ENCODE measurements around the gene TRAF4.
"Not testable (repeated sequence)": the region's sequence is repeated elsewhere in the genome, so short reads cannot be mapped to it uniquely, and the experiment has no call there.

The TRAF4 gene

DNA sequence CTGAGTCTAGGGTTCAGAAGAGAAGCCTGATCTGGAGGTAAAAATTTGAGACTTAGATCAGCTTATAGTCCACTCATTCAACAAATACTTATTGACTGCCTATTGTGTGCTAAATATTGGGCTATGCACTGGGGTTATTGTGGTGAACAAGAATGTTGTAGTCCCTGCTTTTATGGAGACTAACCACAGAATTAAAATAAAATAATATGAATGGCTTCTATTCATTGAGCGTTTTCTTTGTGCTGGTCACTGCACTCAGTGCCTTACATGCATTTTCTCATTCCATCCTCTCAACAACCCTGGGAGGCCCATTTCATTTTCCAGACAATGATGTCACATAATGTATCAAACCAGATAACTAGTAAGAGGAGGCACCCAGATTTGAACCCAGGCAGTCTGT is 10.5 kb upstream of the TRAF4 start:
- no peak for DNase-seq

DNA sequence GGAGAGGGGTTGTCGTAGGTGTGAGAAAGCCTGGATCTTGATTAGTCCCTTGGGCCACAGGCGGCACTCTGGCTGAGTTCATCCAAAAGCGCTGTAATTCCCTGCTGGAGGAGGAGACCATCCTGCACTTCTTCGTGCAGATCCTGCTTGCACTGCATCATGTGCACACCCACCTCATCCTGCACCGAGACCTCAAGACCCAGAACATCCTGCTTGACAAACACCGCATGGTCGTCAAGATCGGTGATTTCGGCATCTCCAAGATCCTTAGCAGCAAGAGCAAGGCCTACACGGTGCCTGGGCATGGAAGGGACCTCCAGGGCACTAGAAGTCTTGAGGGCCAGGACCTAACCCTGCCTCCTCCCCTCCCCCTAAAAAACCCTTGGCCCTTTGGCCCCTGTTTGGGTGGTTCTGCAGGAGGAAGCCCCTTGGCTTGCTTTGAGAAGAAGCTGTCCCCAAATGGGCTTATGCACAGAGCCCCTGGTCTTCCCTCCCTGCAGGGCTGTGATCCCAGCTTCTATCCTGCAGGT is 9.0 kb upstream of the TRAF4 start:
- no peak for DNase-seq

DNA sequence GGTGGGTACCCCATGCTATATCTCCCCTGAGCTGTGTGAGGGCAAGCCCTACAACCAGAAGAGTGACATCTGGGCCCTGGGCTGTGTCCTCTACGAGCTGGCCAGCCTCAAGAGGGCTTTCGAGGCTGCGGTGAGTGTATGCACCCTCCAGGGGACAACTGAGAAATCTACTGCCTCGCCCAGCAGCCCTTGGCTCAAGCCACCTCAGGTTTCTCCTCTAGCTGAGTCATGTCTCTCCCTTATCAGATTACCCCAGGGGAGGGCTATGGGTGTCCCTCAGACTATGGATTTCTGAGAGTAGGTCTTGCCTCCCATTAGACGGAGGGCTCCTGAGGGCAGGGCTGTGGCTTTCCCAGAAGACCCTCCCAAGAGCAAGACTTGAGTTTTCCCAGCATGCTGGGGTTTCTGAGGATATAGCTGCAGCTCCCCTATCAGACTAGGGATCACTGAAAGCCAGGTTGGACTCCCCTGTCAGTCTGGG is 8.5 kb upstream of the TRAF4 start:
- no peak for DNase-seq

GRCh38 chr17:28735913-28736769 is 7.7 kb upstream of the TRAF4 start:
- not testable (repeated sequence) for DNase-seq

DNA sequence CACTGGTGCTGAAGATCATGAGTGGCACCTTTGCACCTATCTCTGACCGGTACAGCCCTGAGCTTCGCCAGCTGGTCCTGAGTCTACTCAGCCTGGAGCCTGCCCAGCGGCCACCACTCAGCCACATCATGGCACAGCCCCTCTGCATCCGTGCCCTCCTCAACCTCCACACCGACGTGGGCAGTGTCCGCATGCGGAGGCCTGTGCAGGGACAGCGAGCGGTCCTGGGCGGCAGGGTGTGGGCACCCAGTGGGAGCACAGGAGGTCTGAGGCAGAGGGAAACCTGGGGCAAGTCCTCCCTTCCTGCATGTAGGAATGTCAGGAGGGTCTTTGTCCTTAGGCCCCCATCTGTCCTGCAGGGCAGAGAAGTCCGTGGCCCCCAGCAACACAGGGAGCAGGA is 6.5 kb upstream of the TRAF4 start:
- no peak for DNase-seq

DNA sequence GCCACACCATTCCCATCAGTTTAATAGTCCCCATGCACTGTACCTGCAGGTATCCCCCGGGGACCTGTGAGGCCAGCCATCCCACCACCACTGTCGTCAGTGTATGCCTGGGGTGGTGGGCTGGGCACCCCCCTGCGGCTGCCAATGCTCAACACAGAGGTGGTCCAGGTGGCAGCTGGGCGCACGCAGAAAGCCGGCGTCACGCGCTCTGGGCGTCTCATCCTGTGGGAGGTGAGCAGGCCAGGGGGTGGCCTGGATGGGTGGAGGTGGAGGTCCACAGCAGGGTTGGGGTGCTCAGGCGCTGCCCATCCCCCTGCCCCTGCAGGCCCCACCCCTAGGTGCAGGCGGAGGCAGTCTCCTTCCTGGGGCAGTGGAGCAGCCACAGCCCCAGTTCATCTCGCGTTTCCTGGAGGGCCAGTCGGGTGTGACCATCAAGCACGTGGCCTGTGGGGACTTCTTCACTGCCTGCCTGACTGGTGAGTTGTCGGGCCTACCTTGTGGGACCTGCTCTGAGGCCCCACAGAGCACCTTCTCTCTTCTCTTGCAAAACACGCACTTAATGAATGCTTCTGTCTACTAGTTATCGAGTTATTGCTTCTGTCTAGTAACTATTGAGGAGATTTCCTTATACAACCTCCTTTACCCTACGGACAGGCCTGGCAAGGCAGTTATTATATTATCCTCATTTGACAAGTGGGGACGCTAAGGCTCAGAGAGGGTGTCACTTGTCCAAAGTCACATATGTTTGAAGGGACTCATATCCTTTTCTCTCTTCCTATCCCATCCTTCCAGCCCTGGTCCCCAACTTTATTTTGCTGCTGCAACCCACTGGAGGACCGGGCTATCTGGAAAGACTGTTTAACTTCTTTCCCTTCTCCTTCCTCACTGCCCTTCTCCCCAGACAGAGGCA is 5.8 kb upstream of the TRAF4 start:
- DNase-seq = no peak

DNA sequence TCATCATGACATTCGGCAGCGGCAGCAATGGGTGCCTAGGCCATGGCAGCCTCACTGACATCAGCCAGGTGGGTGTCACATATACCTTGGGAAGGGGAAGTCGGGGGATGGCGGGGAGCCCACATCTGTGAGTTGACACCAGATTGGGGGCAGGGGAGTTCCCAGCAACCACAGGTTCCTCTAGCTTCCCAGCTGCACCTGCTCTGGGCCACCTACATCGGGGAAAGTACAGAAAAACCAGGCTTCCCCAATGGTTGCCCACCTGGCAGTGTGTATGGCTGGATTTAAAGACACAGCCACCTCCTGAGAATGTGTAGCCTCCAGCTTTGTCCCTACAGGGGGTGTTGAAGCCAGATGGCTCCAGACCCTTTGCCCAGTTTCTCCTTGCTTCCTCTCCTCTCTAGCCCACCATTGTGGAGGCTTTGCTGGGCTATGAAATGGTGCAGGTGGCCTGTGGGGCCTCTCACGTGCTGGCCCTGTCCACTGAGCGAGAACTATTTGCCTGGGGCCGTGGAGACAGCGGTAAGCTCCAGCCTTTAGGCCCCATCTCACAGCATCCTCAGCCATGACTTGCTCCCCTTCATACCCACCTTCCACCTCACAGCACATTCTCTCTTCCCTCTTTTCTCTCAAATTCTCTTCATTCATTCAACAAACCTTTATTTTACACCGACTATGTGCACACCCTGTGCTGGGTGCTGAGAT is 5.0 kb upstream of the TRAF4 start:
- DNase-seq = no peak

DNA sequence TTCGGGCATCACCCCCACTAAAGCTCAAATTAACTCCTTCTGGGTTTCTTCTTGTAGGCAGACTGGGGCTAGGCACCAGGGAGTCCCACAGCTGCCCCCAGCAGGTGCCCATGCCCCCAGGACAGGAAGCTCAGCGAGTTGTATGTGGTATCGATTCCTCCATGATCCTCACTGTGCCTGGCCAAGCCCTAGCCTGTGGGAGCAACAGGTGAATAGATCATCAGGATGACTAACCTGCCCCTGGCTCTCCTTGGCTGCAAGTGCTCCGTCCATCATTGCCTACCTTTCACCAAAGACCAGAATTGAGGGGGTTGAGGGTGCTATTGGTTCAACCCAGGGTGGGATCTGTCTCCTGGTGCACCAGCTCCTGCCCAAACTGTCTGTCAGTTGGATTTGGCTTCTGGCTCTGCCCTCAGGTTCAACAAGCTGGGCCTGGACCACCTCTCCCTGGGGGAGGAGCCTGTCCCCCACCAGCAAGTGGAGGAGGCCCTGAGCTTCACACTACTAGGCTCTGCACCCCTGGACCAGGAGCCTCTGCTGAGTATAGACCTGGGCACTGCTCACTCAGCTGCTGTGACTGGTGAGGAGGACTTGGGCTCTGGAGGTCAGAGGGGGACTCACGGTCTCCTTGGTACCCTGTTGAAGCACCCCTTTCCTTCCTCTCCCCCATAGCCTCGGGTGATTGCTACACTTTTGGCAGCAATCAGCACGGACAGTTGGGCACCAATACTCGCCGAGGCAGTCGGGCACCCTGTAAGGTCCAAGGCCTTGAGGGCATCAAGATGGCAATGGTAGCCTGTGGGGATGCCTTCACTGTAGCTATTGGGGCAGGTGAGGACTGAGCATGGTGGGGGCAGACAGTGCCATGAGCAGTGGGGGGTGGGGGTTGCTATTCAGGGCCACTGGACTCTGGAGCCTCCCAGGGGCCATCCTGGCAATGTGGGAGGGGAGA is 3.1 kb upstream of the TRAF4 start:
- no peak for DNase-seq

- DNase-seq = no peak
These were observed 2.2 kb upstream of the TRAF4 start for GRCh38 chr17:28741358-28742349.

DNA sequence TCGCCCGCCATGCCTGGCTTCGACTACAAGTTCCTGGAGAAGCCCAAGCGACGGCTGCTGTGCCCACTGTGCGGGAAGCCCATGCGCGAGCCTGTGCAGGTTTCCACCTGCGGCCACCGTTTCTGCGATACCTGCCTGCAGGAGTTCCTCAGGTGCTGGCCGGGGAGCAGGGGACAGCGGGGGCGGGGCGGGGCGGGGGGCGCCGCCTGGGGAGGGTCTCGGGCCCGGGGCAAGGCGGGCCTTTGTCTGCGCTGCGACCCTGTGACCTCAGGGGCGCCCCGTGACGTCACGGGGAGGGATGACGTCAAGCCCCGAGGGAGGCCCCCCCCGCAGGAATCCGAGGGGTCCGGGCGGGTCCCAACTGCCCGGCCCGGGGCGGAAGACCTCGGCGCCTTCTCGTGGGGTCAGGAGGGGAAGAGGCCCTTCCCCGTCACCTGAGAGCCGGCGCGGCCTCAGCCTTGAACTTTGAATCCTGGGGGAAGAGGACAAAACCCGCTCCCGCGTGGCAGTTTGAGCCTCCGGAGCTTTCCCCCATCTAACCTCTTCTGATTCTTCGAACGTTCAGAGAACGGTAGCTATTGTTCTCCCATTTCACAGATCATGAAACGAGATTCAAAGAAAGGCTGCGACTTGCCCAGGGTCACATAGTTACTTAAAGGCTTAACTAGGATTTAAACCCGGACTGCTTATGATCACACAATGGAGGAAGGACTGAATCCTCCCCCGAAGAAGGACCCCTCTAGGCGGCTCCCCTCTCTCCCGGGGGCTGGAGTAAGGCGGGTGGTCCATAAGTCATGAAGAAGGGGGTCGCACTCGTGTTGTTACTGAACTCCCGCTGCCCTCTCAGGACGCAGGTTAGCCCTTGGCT is 527 bp downstream of the TRAF4 start:
- DNase-seq = peak; percentile 73

GRCh38 chr17:28744972-28745785 is 1.4 kb downstream of the TRAF4 start:
- DNase-seq = peak; percentile 63

GRCh38 chr17:28745786-28746411 is 2.1 kb downstream of the TRAF4 start:
- DNase-seq = no peak

GRCh38 chr17:28746611-28747050 is 2.8 kb downstream of the TRAF4 start:
- DNase-seq = no peak

- DNase-seq = no peak
These were observed 3.4 kb downstream of the TRAF4 start for GRCh38 chr17:28747051-28747691.

DNA sequence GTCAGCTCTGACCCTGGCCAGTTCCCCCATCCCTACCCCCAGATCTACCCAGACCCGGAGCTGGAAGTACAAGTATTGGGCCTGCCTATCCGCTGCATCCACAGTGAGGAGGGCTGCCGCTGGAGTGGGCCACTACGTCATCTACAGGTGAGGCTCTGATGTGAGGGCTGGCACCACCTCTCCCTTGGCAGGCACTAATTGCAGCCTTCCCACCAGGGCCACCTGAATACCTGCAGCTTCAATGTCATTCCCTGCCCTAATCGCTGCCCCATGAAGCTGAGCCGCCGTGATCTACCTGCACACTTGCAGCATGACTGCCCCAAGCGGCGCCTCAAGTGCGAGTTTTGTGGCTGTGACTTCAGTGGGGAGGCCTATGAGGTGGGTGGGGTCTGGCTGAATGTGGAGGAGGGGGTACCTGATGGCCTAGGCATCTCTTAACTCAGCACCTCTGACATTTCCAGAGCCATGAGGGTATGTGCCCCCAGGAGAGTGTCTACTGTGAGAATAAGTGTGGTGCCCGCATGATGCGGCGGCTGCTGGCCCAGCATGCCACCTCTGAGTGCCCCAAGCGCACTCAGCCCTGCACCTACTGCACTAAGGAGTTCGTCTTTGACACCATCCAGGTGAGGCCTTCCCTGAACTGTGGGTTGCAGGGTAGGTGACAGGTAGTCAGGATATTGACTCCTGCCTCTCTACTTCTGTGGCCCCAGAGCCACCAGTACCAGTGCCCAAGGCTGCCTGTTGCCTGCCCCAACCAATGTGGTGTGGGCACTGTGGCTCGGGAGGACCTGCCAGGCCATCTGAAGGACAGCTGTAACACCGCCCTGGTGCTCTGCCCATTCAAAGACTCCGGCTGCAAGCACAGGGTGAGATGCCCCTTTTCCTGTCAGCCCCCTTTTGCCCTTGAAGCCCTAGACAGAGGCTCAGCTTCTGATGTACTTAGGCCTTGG is 4.3 kb downstream of the TRAF4 start:
- DNase-seq = no peak
